BJ (cell line): ENCODE data around the gene SLX4. TPM values are rescaled to one million over a fixed set of nuclear protein-coding genes. Genes with fewer than 3 reads are reported as not detected.
"Not testable (repeated sequence)": the region's sequence is repeated elsewhere in the genome, so short reads cannot be mapped to it uniquely, and the experiment has no call there.

Experiments used
- CTCF ChIA-PET: fragments of 350-600 bp; formaldehyde crosslinking; extraction: SDS; loops from one replicate; lab custom pipeline; 2021; ENCODE audit warnings: antibody characterized with exemption, inconsistent platforms; lab: Yijun Ruan, JAX
- POLR2A ChIA-PET: fragments of 300-600 bp; sonication (Branson Sonifier 250); formaldehyde crosslinking; extraction: SDS; loops from one replicate; lab custom pipeline; 2021; ENCODE audit warnings: antibody characterized with exemption; lab: Charles Lee
- DNase-seq: peaks from one replicate; pipeline ENCODE4 v3.0.0-alpha.2; 2011; ENCODE audit warnings: low read depth
- H3K27me3 ChIP-seq: 2 replicates; pipeline ENCODE4 v1.6.0; 2011; ENCODE audit warnings: low read length; ENCODE audit not compliant: control insufficient read depth, insufficient read depth
- H3K36me3 ChIP-seq: 2 replicates; pipeline ENCODE4 v1.5.1; 2011; ENCODE audit warnings: low read length; ENCODE audit not compliant: control insufficient read depth, insufficient read depth
- H3K4me3 ChIP-seq: 2 replicates; pipeline ENCODE4 v1.5.1; 2011; ENCODE audit warnings: low read depth, mild to moderate bottlenecking, control low read depth, low read length
- CTCF ChIP-seq: IDR thresholded peaks from 2 replicates; pipeline ENCODE4 v1.5.1; 2011; ENCODE audit warnings: low read depth, mild to moderate bottlenecking, control low read depth, inconsistent platforms, low read length, moderate library complexity; ENCODE audit not compliant: insufficient read depth
- polyA plus RNA-seq: library from polyadenylated mRNA; depleted of rRNA; stranded (reverse); fragments of >200 nt; gene quantifications from 2 replicates; pipeline ENCODE4 v1.2.3, GENCODE V29; 2011

Gene SLX4
- polyA plus RNA-seq, 1 experiment = 0.92 TPM

GRCh38 chr16:3623642-3624041 lies 12.2 kb upstream of the SLX4 start:
- no peak for DNase-seq
- H3K4me3 ChIP-seq = no peak overlapping the region
- no peaks in the 10 kb centered on the region for H3K27me3 ChIP-seq
- no peaks in the 10 kb centered on the region; the same call in 1 of the 2 replicates for H3K36me3 ChIP-seq
- no peak for TF ChIP-seq CTCF
- ChIA-PET POLR2A (no interaction called here), CTCF (interaction anchor here (0.6 kb wide), 1 partner anchor 26 kb away, joined by 3 read pairs; no protein-coding TSS in a partner anchor)

DNA sequence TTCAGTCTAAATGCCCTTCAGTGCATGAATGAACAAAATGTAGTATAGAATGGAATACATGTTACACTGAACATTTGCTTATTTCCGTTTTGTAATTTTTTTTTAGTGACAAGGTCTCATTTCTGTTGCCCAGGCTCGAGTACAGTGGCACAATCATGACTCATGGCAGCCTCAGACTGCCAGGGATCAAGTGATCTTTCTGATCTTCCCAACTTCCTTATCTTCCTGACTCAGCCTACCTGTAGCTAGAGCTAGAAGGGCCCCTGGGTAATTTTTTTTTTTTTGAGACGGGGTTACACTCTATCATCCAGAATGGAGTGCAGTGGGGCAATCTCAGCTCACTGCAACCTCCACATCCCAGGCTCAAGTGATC lies 7.3 kb upstream of the SLX4 start:
- POLR2A ChIA-PET = no interaction called here
- CTCF ChIA-PET = no interaction called here
- no peak for DNase-seq

DNA sequence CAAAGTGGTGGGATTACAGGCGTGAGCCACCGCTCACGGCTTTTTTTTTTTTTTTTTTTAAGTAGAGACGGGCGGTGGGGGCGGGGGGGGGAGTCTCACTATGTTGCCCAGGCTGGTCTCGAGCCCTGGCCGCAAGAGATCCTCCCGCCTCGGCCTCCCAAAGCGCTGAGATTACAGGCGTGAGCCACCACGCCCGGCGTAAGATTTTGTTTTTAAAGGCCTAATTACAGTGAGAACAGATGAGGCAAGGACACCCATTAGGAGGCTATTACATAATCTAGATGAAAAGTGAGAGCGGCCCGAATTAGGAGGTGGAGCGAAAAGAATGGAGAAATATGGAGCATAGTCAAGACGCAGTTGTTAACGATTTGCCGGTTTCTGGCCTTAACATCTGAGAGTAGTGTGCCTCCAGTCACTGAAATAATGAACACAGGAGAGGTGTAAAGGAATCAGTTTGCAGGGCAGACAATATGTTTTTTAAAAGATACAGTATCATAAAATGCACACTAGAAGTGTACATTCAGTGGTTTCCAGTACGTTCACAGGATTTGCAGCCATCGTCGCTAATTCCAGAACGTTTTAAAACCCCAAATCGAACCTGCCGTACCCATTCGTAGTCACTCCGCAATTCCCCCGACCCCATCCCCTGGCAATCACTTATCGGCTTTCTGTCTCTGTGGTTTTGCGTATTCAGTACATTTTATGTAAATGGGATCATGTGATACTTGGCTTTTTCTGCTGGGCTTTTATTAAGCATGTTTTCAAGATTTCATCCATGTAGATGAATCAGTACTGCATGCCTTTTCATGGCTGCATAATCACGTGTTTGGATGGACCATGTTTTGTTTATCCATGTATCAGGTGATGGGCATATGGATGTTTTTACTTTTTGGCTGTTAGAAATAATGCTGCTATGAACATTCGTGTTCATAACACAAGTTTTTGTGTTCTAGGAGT lies 1.4 kb upstream of the SLX4 start:
- POLR2A ChIA-PET = no interaction called here
- CTCF ChIA-PET = no interaction called here
- Histone ChIP-seq H3K4me3 (peak overlapping the region; percentile 69), H3K27me3 (no peaks in the 10 kb centered on the region), H3K36me3 (no peaks in the 10 kb centered on the region; the same call in 1 of the 2 replicates)
- DNase-seq = no peak
- TF ChIP-seq CTCF = no peak

More for the DNA sequence above, 7.3 kb upstream of the SLX4 start:
- Histone ChIP-seq H3K36me3 (no peaks in the 10 kb centered on the region; the same call in 1 of the 2 replicates), H3K27me3 (no peaks in the 10 kb centered on the region), H3K4me3 (no peak overlapping the region)
- TF ChIP-seq CTCF = no peak

- no peak for DNase-seq
- ChIA-PET CTCF (no interaction called here), POLR2A (no interaction called here)
- Histone ChIP-seq H3K4me3 (peak overlapping the region; percentile 95), H3K27me3 (no peaks in the 10 kb centered on the region), H3K36me3 (no peaks in the 10 kb centered on the region)
- no peak for TF ChIP-seq CTCF
These were observed 684 bp downstream of the SLX4 start for GRCh38 chr16:3610698-3611145.

DNA sequence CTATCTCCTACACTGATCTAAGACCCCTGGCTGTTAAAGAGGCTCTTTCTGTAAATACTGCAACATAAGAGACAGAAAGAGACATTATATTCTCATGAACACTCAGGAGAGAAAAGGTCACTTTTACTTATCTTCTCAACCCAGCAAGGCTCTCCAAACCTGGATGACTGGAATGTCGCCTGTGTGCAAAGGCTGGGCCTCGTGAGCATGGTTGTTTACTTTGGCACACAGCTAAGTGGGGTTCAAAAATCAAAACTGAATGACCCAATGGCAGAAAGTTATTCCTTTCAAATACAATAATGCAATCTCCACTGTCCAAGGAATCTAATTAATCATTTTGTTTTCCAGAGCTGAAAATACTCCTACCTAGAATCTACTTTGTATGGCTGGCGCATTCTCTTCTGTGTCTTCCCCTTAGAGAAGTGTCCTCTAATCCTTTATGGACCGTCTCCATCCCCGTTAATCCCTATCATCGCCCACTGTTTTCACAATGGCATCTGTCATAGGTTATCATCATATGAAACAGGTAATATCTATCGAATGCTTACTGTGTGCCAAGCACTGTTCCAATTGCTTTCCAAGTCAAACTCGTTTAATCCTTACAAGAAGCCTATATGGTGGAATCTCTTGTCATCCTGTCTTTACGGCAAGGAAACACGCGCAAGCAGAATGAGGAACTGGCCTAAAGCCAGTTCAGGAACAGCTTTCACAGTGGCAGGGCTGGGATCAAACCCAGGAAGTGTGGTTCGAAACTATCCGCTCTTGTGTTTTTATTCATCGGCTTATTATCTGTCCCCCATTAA lies 1.3 kb downstream of the SLX4 start:
- POLR2A ChIA-PET = no interaction called here
- TF ChIP-seq CTCF = no peak
- Histone ChIP-seq H3K36me3 (no peaks in the 10 kb centered on the region), H3K27me3 (no peaks in the 10 kb centered on the region), H3K4me3 (no peak overlapping the region; the same call in 1 of the 2 replicates)
- DNase-seq = no peak
- CTCF ChIA-PET = no interaction called here

- H3K27me3 ChIP-seq, POLR2A ChIA-PET, DNase-seq, H3K36me3 ChIP-seq, H3K4me3 ChIP-seq: not testable (repeated sequence)
- CTCF ChIA-PET = interaction anchor here (0.6 kb wide), 1 partner anchor 9 kb away, joined by 3 read pairs; no protein-coding TSS in a partner anchor
These were observed 2.4 kb downstream of the SLX4 start for GRCh38 chr16:3608976-3609375.
